Lower lobe of right lung (tissue), 2 donors: Measurements from ENCODE around the gene POLRMT. TPM values are rescaled to one million over a fixed set of nuclear protein-coding genes. Genes with fewer than 3 reads are reported as not detected.

Experiments
- ATAC-seq, 2 donors: fragments of 200-7000 bp; cut with Tn5 transposase; one replicate each; pipeline ENCODE4 v1.9.1; 2020 to 2022; ENCODE audit warnings: mild to moderate bottlenecking in 2 of 2, moderate library complexity in 2 of 2
- DNase-seq: peaks from one replicate; pipeline ENCODE4 v3.0.0-alpha.2; 2020
- H3K27ac ChIP-seq: fragments of 200-600 bp; one replicate; pipeline ENCODE4 v1.8.0; 2022
- H3K27me3 ChIP-seq: fragments of 200-600 bp; one replicate; pipeline ENCODE4 v1.8.0; 2022; ENCODE audit warnings: low read depth
- H3K36me3 ChIP-seq: fragments of 200-600 bp; one replicate; pipeline ENCODE4 v1.8.0; 2022; ENCODE audit warnings: mild to moderate bottlenecking
- H3K4me1 ChIP-seq: fragments of 200-600 bp; one replicate; pipeline ENCODE4 v1.8.0; 2022
- H3K4me3 ChIP-seq: fragments of 200-600 bp; one replicate; pipeline ENCODE4 v1.8.0; 2022; ENCODE audit warnings: mild to moderate bottlenecking
- H3K9me3 ChIP-seq: fragments of 200-600 bp; one replicate; pipeline ENCODE4 v1.8.0; 2022
- intact Hi-C: fragments of 100-400 bp; cut with DNase I; formaldehyde crosslinking; loops from one replicate; pipeline ENCODE4 v1.11.0; 2022
- total RNA-seq: library from RNA; stranded (reverse); fragmentation: NEBNext Ultra II Directional; extraction: Animal tissue kit (Norgen Biotek cat#: 25700); gene quantifications from one replicate; pipeline ENCODE4 v1.2.1, GENCODE V29; 2021
- TF ChIP-seq, protein P1 (sequence below): fragments of 200-600 bp; IDR thresholded peaks from one replicate; pipeline ENCODE4 v1.8.0; 2022; ENCODE audit warnings: antibody characterized with exemption, mild to moderate bottlenecking
- donor health status: DM: no; HTN: yes; CAD: no; lungs with severe emphysema.

The POLRMT gene
- total RNA-seq, 1 donor from 2014 or later: 42.5 TPM

DNA sequence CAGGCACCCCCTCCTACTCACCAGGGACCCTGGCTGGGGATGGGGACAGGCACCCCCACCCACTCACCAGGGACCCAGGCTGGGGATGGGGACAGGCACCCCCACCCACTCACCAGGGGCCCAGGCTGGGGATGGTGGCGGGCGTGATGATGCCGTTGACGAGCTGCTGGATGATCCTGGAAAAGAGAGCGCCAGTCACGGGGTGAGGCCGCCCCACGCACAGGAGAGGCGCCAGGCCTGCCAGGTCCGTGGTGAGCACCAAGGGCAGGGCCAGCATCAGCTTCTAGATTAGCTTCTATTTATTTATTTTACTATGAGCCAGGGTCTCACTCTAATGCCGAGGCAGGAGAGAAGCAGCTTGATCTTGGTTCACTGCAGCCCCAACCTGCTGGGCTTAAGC, 16.8 kb upstream of the POLRMT start:
- H3K27me3 ChIP-seq: no peaks in the 10 kb centered on the region
- no peaks in the 10 kb centered on the region for H3K9me3 ChIP-seq
- H3K27ac ChIP-seq: no peak overlapping the region
- H3K36me3 ChIP-seq: peaks cover 93% of the 10 kb centered on the region
- TF ChIP-seq, protein P1, sequence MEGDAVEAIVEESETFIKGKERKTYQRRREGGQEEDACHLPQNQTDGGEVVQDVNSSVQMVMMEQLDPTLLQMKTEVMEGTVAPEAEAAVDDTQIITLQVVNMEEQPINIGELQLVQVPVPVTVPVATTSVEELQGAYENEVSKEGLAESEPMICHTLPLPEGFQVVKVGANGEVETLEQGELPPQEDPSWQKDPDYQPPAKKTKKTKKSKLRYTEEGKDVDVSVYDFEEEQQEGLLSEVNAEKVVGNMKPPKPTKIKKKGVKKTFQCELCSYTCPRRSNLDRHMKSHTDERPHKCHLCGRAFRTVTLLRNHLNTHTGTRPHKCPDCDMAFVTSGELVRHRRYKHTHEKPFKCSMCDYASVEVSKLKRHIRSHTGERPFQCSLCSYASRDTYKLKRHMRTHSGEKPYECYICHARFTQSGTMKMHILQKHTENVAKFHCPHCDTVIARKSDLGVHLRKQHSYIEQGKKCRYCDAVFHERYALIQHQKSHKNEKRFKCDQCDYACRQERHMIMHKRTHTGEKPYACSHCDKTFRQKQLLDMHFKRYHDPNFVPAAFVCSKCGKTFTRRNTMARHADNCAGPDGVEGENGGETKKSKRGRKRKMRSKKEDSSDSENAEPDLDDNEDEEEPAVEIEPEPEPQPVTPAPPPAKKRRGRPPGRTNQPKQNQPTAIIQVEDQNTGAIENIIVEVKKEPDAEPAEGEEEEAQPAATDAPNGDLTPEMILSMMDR: no peak
- H3K4me1 ChIP-seq: no peaks in the 10 kb centered on the region
- ATAC-seq: no peak
- no peak for DNase-seq
- no peak overlapping the region for H3K4me3 ChIP-seq
- intact Hi-C loops: no loop called here

DNA sequence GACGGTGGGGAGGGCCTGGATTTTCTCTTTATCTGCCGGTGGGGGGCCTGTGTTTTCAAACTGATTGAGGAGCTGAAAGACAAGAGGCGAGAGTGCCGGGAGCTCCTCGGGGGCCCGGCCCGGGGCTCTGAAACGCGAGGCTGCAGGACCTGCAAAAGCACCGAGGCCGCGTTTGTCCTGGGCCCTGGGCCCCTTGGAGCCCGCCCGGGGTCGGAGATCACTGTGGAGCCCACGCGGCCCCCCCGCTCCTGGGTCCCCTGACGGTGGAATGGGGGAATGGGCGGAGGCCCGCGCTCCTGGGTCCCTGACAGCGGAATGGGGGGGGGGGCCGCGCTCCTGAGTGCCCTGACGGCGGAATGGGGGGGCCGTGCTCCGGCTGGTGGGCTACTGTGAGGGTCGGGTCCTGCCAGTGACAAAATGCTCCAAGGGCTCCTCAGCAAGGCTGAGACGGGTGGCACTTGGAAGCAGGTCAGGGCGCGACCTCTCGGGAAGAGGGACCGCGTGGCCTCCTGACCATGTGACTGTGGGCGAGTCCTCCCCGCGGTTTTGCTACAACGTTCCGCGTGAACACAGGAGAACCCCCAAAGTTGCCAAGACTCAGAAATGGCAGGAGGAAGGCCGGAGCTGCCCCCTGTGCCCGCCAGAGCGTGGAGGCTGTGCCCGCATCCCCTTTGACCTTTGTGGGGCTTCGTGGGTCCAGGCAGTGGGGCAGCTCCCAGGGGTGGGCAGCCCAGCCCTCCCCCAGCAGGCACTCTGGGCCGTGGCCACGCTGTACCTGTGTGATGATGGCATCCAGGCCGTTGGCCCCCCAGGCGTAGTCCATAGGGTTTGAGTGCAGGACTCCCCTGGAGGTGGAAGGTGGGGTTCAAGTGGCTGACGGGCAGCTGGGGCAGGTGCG, 15.8 kb upstream of the POLRMT start:
- Histone ChIP-seq H3K9me3 (no peaks in the 10 kb centered on the region), H3K36me3 (peaks cover 91% of the 10 kb centered on the region), H3K4me3 (no peak overlapping the region), H3K27me3 (no peaks in the 10 kb centered on the region), H3K4me1 (no peaks in the 10 kb centered on the region), H3K27ac (no peak overlapping the region)
- intact Hi-C loops: no loop called here
- TF ChIP-seq, protein P1: no peak
- DNase-seq: no peak
- ATAC-seq: no peak

DNA sequence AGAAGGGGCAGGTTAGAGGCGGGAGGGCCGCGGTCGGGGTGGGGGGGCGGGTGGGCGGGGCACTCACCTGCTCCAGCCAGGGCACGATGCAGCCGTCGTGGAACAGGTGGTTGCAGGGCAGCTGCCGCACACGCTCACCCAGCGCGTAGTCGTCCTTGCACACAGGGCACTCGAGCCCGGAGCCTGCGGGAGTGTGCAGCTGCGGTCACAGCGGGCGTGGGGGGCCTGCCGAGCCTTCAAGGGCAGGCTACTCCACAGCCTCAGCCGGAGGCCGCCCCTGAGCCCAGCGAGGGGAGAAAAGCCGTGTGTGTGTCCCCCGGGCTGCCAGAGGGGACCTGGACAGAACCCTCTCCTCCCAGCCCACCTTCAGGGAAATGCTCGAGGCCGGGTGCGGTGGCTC, 15.0 kb upstream of the POLRMT start:
- ATAC-seq (no peak), DNase-seq (no peak)
- no peak overlapping the region for H3K4me3 ChIP-seq
- no peak overlapping the region for H3K27ac ChIP-seq
- H3K36me3 ChIP-seq: peaks cover 84% of the 10 kb centered on the region
- intact Hi-C loops: no loop called here
- H3K4me1 ChIP-seq: no peaks in the 10 kb centered on the region
- TF ChIP-seq, protein P1: no peak
- H3K27me3 ChIP-seq: no peaks in the 10 kb centered on the region
- no peaks in the 10 kb centered on the region for H3K9me3 ChIP-seq

DNA sequence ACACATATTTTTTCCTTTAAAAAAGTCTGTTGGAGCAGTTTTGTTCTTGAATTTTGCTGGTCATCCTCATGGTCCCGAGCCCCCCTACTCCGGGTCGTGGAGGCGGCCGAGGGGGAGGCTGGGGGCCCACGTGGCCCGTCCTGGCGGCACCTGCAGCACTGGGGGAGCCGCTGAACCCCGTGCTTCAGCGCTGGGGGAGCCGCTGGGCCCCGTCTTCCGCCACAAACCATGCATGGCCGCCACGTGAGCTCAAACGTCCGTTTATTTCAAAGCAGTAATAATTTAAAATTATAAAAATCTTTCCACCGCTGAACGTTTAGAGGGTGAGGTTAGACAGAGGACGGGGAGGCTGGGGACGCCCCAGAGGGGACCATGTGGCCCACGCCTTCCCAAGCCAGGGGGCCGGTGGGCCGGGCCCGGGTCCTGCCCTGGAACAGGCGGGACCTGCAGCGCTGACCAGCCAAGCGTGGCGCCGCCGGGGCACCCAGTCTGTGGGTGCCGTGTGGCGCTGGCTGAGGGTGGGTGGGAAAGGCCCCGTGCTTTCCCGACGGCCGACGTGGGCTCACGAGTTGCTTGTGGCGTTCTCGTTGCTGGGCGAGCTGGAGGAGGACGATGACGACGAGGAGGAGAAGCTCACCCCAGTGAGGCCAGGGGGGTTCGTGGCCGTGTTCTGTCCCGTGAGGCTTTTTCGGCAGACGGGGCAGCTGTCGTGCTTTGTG, 14.4 kb upstream of the POLRMT start:
- H3K4me3 ChIP-seq: no peak overlapping the region
- no peak overlapping the region for H3K27ac ChIP-seq
- no peaks in the 10 kb centered on the region for H3K4me1 ChIP-seq
- H3K36me3 ChIP-seq: peaks cover 78% of the 10 kb centered on the region
- DNase-seq: no peak
- H3K9me3 ChIP-seq: no peaks in the 10 kb centered on the region
- intact Hi-C loops: no loop called here
- no peak for ATAC-seq
- TF ChIP-seq, protein P1: no peak
- H3K27me3 ChIP-seq: no peaks in the 10 kb centered on the region

DNA sequence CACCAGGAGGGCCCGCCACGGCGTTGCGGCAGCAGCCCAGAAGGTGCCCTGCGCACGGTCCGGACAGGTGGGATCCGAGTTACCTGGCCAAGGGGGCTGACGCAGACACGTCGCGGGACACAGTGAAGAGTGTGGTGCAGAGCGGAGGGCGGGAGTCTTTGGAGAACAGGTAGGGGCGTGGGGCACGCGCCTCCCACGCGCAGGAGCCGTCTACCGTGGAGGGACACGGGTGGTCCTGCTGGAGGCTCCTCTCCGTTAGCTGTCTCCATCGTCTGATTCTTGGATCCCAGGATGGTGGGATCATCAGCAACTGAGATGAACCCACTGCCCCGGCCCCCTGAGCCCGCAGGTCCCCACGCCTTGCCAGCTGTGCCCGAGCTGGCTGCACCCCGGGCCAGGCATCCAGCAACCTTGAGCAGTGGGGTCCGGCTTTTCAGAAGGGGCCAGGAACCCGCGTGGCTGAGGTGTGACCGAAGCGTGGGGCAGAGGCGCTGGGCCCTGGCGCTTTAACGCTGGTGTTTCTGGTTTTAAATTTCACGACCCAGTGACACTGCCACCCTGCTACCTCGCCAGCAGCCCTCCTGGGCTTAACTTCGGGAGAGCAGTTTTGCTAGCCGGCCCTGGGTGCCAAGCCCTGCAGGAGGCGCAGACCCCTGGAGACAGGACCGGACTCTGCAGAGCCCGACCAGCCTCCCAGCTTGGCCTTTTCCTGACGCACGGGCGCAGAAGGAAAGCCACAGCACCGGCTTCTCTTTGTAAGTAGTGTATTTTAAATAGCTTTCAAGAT, 13.6 kb upstream of the POLRMT start:
- TF ChIP-seq, protein P1: no peak
- no peak for ATAC-seq
- H3K9me3 ChIP-seq: no peaks in the 10 kb centered on the region
- DNase-seq: no peak
- H3K4me1 ChIP-seq: no peaks in the 10 kb centered on the region
- H3K27ac ChIP-seq: no peak overlapping the region
- H3K4me3 ChIP-seq: no peak overlapping the region
- H3K36me3 ChIP-seq: peaks cover 71% of the 10 kb centered on the region
- H3K27me3 ChIP-seq: no peaks in the 10 kb centered on the region
- intact Hi-C loops: no loop called here
